H9 (cell line): Measurements from ENCODE around the gene LEFTY2. TPM values are rescaled to one million over a fixed set of nuclear protein-coding genes. Genes with fewer than 3 reads are reported as not detected.

Experiments
- DNase-seq: peaks from one replicate; pipeline ENCODE4 v3.0.0-alpha.2; 2017
- H2AFZ ChIP-seq: one replicate; pipeline ENCODE4 v1.6.1; 2013; ENCODE audit warnings: mild to moderate bottlenecking, low read length, control low read depth, moderate library complexity
- H2AK5ac ChIP-seq: 2 replicates; pipeline ENCODE4 v1.6.1; 2013; ENCODE audit warnings: low read length, control low read depth, mixed read lengths; ENCODE audit not compliant: insufficient read length
- H2BK120ac ChIP-seq: one replicate; pipeline ENCODE4 v1.6.1; 2013; ENCODE audit warnings: low read depth, mild to moderate bottlenecking, low read length, control low read depth, inconsistent platforms; ENCODE audit not compliant: poor library complexity, severe bottlenecking
- H2BK12ac ChIP-seq: 2 replicates; pipeline ENCODE4 v1.6.1; 2013; ENCODE audit warnings: low read length, control low read depth, mixed read lengths, low read depth; ENCODE audit not compliant: insufficient read length
- H2BK15ac ChIP-seq: 2 replicates; pipeline ENCODE4 v1.6.1; 2013; ENCODE audit warnings: low read depth, low read length, control low read depth
- H2BK20ac ChIP-seq: one replicate; pipeline ENCODE4 v1.6.1; 2013; ENCODE audit warnings: low read depth, mild to moderate bottlenecking, low read length, control low read depth, inconsistent platforms; ENCODE audit not compliant: poor library complexity, severe bottlenecking
- H2BK5ac ChIP-seq: 2 replicates; pipeline ENCODE4 v1.6.1; 2013; ENCODE audit warnings: low read length, control low read depth, mixed read lengths; ENCODE audit not compliant: insufficient read length
- H3K14ac ChIP-seq: 2 replicates; pipeline ENCODE4 v1.6.1; 2013; ENCODE audit warnings: low read length, control low read depth; ENCODE audit not compliant: insufficient read depth
- H3K18ac ChIP-seq: 2 replicates; pipeline ENCODE4 v1.6.1; 2013; ENCODE audit warnings: low read depth, mild to moderate bottlenecking, mixed read lengths, low read length, control low read depth; ENCODE audit not compliant: insufficient read length
- H3K23ac ChIP-seq: 2 replicates; pipeline ENCODE4 v1.6.1; 2013; ENCODE audit warnings: low read length, control low read depth, mixed read lengths, low read depth; ENCODE audit not compliant: insufficient read length
- H3K23me2 ChIP-seq: 2 replicates; pipeline ENCODE4 v1.6.1; 2013; ENCODE audit warnings: low read depth, mild to moderate bottlenecking, mixed read lengths, low read length, control low read depth; ENCODE audit not compliant: insufficient read length, poor library complexity, severe bottlenecking
- H3K27ac ChIP-seq: 2 replicates; pipeline ENCODE4 v1.5.1; 2013; ENCODE audit warnings: low read length, control low read depth, mixed read lengths, low read depth; ENCODE audit not compliant: insufficient read length
- H3K27me3 ChIP-seq: 2 replicates; pipeline ENCODE4 v1.6.1; 2013; ENCODE audit warnings: low read length, control low read depth, inconsistent platforms; ENCODE audit not compliant: insufficient read depth
- H3K4ac ChIP-seq: 2 replicates; pipeline ENCODE4 v1.6.1; 2013; ENCODE audit warnings: low read depth, mild to moderate bottlenecking, control low read depth, inconsistent platforms, low read length, moderate library complexity
- H3K4me1 ChIP-seq: 2 replicates; pipeline ENCODE4 v1.6.1; 2013; ENCODE audit warnings: low read length, control low read depth, inconsistent platforms; ENCODE audit not compliant: insufficient read depth
- H3K4me2 ChIP-seq: 2 replicates; pipeline ENCODE4 v1.6.1; 2013; ENCODE audit warnings: low read length, control low read depth, mixed read lengths; ENCODE audit not compliant: insufficient read length, insufficient read depth
- H3K56ac ChIP-seq: 2 replicates; pipeline ENCODE4 v1.6.1; 2013; ENCODE audit warnings: low read depth, mild to moderate bottlenecking, mixed read lengths, low read length, control low read depth; ENCODE audit not compliant: insufficient read length
- H3K79me1 ChIP-seq: 2 replicates; pipeline ENCODE4 v1.6.1; 2013; ENCODE audit warnings: low read depth, mild to moderate bottlenecking, moderate library complexity, low read length, control low read depth, inconsistent platforms; ENCODE audit not compliant: insufficient read depth, poor library complexity, severe bottlenecking
- H3K79me2 ChIP-seq: 2 replicates; pipeline ENCODE4 v1.6.1; 2013; ENCODE audit warnings: low read length, control low read depth, inconsistent platforms; ENCODE audit not compliant: insufficient read depth
- H3K9ac ChIP-seq: 2 replicates; pipeline ENCODE4 v1.6.1; 2013; ENCODE audit warnings: low read length, control low read depth, mixed read lengths; ENCODE audit not compliant: insufficient read length; ENCODE audit errors: extremely low read depth
- H3K9me3 ChIP-seq: one replicate; pipeline ENCODE4 v1.6.1; 2013; ENCODE audit warnings: low read depth, low read length, inconsistent platforms; ENCODE audit not compliant: control insufficient read depth
- H3T11ph ChIP-seq: one replicate; pipeline ENCODE4 v1.6.1; 2013; ENCODE audit warnings: mild to moderate bottlenecking, low read length, control low read depth, inconsistent platforms
- H4K20me1 ChIP-seq: one replicate; pipeline ENCODE4 v1.6.1; 2013; ENCODE audit not compliant: control insufficient read depth, insufficient read length, insufficient read depth
- H4K5ac ChIP-seq: 2 replicates; pipeline ENCODE4 v1.6.1; 2013; ENCODE audit warnings: low read depth, mild to moderate bottlenecking, mixed read lengths, low read length, control low read depth; ENCODE audit not compliant: insufficient read length
- H4K8ac ChIP-seq: replicated peaks from 2 replicates; pipeline ENCODE4 v1.6.1; 2013; ENCODE audit warnings: low read length, control low read depth, mixed read lengths, low read depth; ENCODE audit not compliant: insufficient read length
- H4K91ac ChIP-seq: 2 replicates; pipeline ENCODE4 v1.6.1; 2013; ENCODE audit warnings: low read depth, mild to moderate bottlenecking, moderate library complexity, mixed read lengths, low read length, control low read depth; ENCODE audit not compliant: insufficient read length
- H3K27ac Mint-ChIP-seq, 3 experiments: 2 replicates in 2 of 3; 3 replicates in 1 of 3; pipeline ENCODE4 v1.8.0; 2020 to 2021; ENCODE audit warnings: mixed read lengths in 3 of 3, mild to moderate bottlenecking in 1 of 3, moderate library complexity in 1 of 3
- H3K27me3 Mint-ChIP-seq: 2 replicates; pipeline ENCODE4 v1.8.0; 2021; ENCODE audit warnings: low read depth, mild to moderate bottlenecking, moderate library complexity, mixed read lengths
- H3K36me3 Mint-ChIP-seq, 3 experiments: 2 replicates in 2 of 3; 3 replicates in 1 of 3; pipeline ENCODE4 v1.8.0; 2020 to 2021; ENCODE audit warnings: low read depth in 3 of 3, mixed read lengths in 3 of 3; ENCODE audit not compliant: insufficient read depth in 1 of 3
- H3K4me1 Mint-ChIP-seq, 2 experiments: 2 replicates each; pipeline ENCODE4 v1.8.0; 2020; ENCODE audit warnings: mixed read lengths in 2 of 2
- H3K4me3 Mint-ChIP-seq, 2 experiments: 2 replicates in 1 of 2; 3 replicates in 1 of 2; pipeline ENCODE4 v1.8.0; 2020 to 2021; ENCODE audit warnings: mild to moderate bottlenecking in 2 of 2, mixed read lengths in 2 of 2, moderate library complexity in 1 of 2
- H3K9me3 Mint-ChIP-seq, 2 experiments: 2 replicates in 1 of 2; 3 replicates in 1 of 2; pipeline ENCODE4 v1.8.0; 2020; ENCODE audit warnings: mild to moderate bottlenecking in 2 of 2, mixed read lengths in 2 of 2, moderate library complexity in 1 of 2
- CTCF ChIP-seq: fragments of 200-600 bp; sonication (generic); conservative IDR thresholded peaks from 3 replicates; pipeline ENCODE4 v1.8.0; 2021; ENCODE audit warnings: antibody characterized with exemption, mild to moderate bottlenecking
- WGBS: extraction: QIAGEN DNeasy Blood & Tissue Kit; methylation state at CpG from one replicate; pipeline ENCODE4 v1.1.7; 2013; ENCODE audit warnings: missing lambda C conversion rate, low lambda C conversion rate, mixed read lengths; ENCODE audit not compliant: insufficient read length; ENCODE audit errors: extremely low coverage; 5-methylcytosine and 5-hydroxymethylcytosine counted together
- total RNA-seq: library from RNA; stranded (reverse); gene quantifications from 2 replicates; pipeline ENCODE4 v1.2.1, GENCODE V29; 2021

Gene LEFTY2
- total RNA-seq, 1 experiment from 2014 or later = 16.3 TPM

GRCh38 chr1:225892307-225892706 lies 48.7 kb downstream of the LEFTY2 start:
- no peak overlapping the region for H4K8ac ChIP-seq

More at GRCh38 chr1:225892307-225892706, 48.7 kb downstream of the LEFTY2 start:
- DNase-seq = no peak
- no peak overlapping the region for H2AK5ac ChIP-seq
- no CpG with 5 or more reads among the region's 6 CpGs for WGBS
- H3K18ac ChIP-seq = no peak overlapping the region
- Mint-ChIP-seq H3K36me3 (peaks cover 0 to 2% (median 0%) of the 10 kb centered on the region in 3 experiments; a peak in 2 of 7 replicates), H3K4me1 (peaks cover 40% of the 10 kb centered on the region in 2 experiments), H3K27me3 (peaks cover 2% of the 10 kb centered on the region; the same call in 1 of the 2 replicates), H3K9me3 (no peaks in the 10 kb centered on the region; a peak in 1 of 5 replicates), H3K27ac (no peak overlapping the region), H3K4me3 (no peak overlapping the region)
- no peaks in the 10 kb centered on the region for H3K9me3 ChIP-seq
- no peak overlapping the region for H4K5ac ChIP-seq
- no peak overlapping the region for H3K4ac ChIP-seq
- H2BK20ac ChIP-seq = no peak overlapping the region
- no peak overlapping the region for H3K14ac ChIP-seq
- no peak overlapping the region for H3K56ac ChIP-seq
- H3K27me3 ChIP-seq = no peaks in the 10 kb centered on the region
- no peaks in the 10 kb centered on the region for H3K23me2 ChIP-seq
- peaks cover 2% of the 10 kb centered on the region; the same call in 1 of the 2 replicates for H3K79me2 ChIP-seq
- no peak overlapping the region for H3K4me2 ChIP-seq
- H4K91ac ChIP-seq = no peak overlapping the region
- no peak overlapping the region for H2BK15ac ChIP-seq
- H2BK5ac ChIP-seq = no peak overlapping the region
- no peak overlapping the region for H3K23ac ChIP-seq
- no peak for TF ChIP-seq CTCF
- no peak overlapping the region for H3K9ac ChIP-seq
- H2AFZ ChIP-seq = no peak overlapping the region
- no peak overlapping the region for H3K27ac ChIP-seq
- no peaks in the 10 kb centered on the region for H4K20me1 ChIP-seq
- no peak overlapping the region for H3T11ph ChIP-seq
- no peak overlapping the region for H2BK12ac ChIP-seq
- H3K79me1 ChIP-seq = no peaks in the 10 kb centered on the region
- H2BK120ac ChIP-seq = no peak overlapping the region
- H3K4me1 ChIP-seq = peaks cover 3% of the 10 kb centered on the region; the same call in 1 of the 2 replicates
